Suppressor macrophage (primary cell): ENCODE measurements around the gene INKA2.
A peak's percentile ranks its signal among the peaks of the same experiment; 100 is the strongest.

Experiments used
- DNase-seq, 4 experiments: peaks; one replicate each; pipeline ENCODE4 v3.0.0-alpha.2; 2020 to 2022

The INKA2 gene

GRCh38 chr1:111732718-111733117, 6.5 kb downstream of the INKA2 start:
- no peak for DNase-seq

GRCh38 chr1:111731956-111732355, 7.2 kb downstream of the INKA2 start:
- no peak for DNase-seq

- no peak for DNase-seq
Measured at GRCh38 chr1:111730706-111731105, 8.5 kb downstream of the INKA2 start.

- DNase-seq: no peak
Measured at GRCh38 chr1:111729946-111730681, 9.1 kb downstream of the INKA2 start.

GRCh38 chr1:111729271-111729921, 9.8 kb downstream of the INKA2 start:
- DNase-seq: no peak

- no peak for DNase-seq
Measured at GRCh38 chr1:111727056-111727455, 12.1 kb downstream of the INKA2 start.

- DNase-seq: no peak
Measured at GRCh38 chr1:111725192-111725591, 14.0 kb downstream of the INKA2 start.

GRCh38 chr1:111723871-111724270, 15.3 kb downstream of the INKA2 start:
- DNase-seq: no peak

- no peak for DNase-seq
Measured at GRCh38 chr1:111723091-111723806, 15.9 kb downstream of the INKA2 start.

GRCh38 chr1:111720977-111721786, 18.0 kb downstream of the INKA2 start:
- no peak for DNase-seq

- DNase-seq: no peak
Measured at GRCh38 chr1:111720274-111720976, 18.8 kb downstream of the INKA2 start.

- no peak for DNase-seq
Measured at GRCh38 chr1:111719674-111720132, 19.5 kb downstream of the INKA2 start.

GRCh38 chr1:111719135-111719534, 20.1 kb downstream of the INKA2 start:
- no peak for DNase-seq

- no peak for DNase-seq
Measured at GRCh38 chr1:111717450-111717849, 21.7 kb downstream of the INKA2 start.

GRCh38 chr1:111716333-111716732, 22.9 kb downstream of the INKA2 start:
- no peak for DNase-seq

GRCh38 chr1:111709986-111710385, 29.2 kb downstream of the INKA2 start:
- no peak for DNase-seq

- DNase-seq: peak in 3 of 4 experiments; percentile 28 to 55 (median 42)
Measured at GRCh38 chr1:111707906-111708305, 31.3 kb downstream of the INKA2 start.

- DNase-seq: no peak
Measured at GRCh38 chr1:111706921-111707320, 32.3 kb downstream of the INKA2 start.

GRCh38 chr1:111705841-111706240, 33.4 kb downstream of the INKA2 start:
- DNase-seq: no peak

GRCh38 chr1:111704776-111705175, 34.4 kb downstream of the INKA2 start:
- DNase-seq: no peak

GRCh38 chr1:111704240-111704639, 35.0 kb downstream of the INKA2 start:
- DNase-seq: no peak

GRCh38 chr1:111702504-111703050, 36.6 kb downstream of the INKA2 start:
- DNase-seq: no peak
